BJ (cell line): Measurements from ENCODE around the gene MOV10. TPM values are rescaled to one million over a fixed set of nuclear protein-coding genes. Genes with fewer than 3 reads are reported as not detected.

Experiments used
- CTCF ChIA-PET: fragments of 350-600 bp; formaldehyde crosslinking; extraction: SDS; loops from one replicate; lab custom pipeline; 2021; ENCODE audit warnings: antibody characterized with exemption, inconsistent platforms; lab: Yijun Ruan, JAX
- POLR2A ChIA-PET: fragments of 300-600 bp; sonication (Branson Sonifier 250); formaldehyde crosslinking; extraction: SDS; loops from one replicate; lab custom pipeline; 2021; ENCODE audit warnings: antibody characterized with exemption; lab: Charles Lee
- DNase-seq: peaks from one replicate; pipeline ENCODE4 v3.0.0-alpha.2; 2011; ENCODE audit warnings: low read depth
- H3K27me3 ChIP-seq: 2 replicates; pipeline ENCODE4 v1.6.0; 2011; ENCODE audit warnings: low read length; ENCODE audit not compliant: control insufficient read depth, insufficient read depth
- H3K36me3 ChIP-seq: 2 replicates; pipeline ENCODE4 v1.5.1; 2011; ENCODE audit warnings: low read length; ENCODE audit not compliant: control insufficient read depth, insufficient read depth
- H3K4me3 ChIP-seq: 2 replicates; pipeline ENCODE4 v1.5.1; 2011; ENCODE audit warnings: low read depth, mild to moderate bottlenecking, control low read depth, low read length
- polyA plus RNA-seq: library from polyadenylated mRNA; depleted of rRNA; stranded (reverse); fragments of >200 nt; gene quantifications from 2 replicates; pipeline ENCODE4 v1.2.3, GENCODE V29; 2011
- TF ChIP-seq, protein P1 (sequence below): IDR thresholded peaks from 2 replicates; pipeline ENCODE4 v1.5.1; 2011; ENCODE audit warnings: low read depth, mild to moderate bottlenecking, control low read depth, inconsistent platforms, low read length, moderate library complexity; ENCODE audit not compliant: insufficient read depth

MOV10 gene
- polyA plus RNA-seq, 1 experiment, result 93.7 TPM

DNA sequence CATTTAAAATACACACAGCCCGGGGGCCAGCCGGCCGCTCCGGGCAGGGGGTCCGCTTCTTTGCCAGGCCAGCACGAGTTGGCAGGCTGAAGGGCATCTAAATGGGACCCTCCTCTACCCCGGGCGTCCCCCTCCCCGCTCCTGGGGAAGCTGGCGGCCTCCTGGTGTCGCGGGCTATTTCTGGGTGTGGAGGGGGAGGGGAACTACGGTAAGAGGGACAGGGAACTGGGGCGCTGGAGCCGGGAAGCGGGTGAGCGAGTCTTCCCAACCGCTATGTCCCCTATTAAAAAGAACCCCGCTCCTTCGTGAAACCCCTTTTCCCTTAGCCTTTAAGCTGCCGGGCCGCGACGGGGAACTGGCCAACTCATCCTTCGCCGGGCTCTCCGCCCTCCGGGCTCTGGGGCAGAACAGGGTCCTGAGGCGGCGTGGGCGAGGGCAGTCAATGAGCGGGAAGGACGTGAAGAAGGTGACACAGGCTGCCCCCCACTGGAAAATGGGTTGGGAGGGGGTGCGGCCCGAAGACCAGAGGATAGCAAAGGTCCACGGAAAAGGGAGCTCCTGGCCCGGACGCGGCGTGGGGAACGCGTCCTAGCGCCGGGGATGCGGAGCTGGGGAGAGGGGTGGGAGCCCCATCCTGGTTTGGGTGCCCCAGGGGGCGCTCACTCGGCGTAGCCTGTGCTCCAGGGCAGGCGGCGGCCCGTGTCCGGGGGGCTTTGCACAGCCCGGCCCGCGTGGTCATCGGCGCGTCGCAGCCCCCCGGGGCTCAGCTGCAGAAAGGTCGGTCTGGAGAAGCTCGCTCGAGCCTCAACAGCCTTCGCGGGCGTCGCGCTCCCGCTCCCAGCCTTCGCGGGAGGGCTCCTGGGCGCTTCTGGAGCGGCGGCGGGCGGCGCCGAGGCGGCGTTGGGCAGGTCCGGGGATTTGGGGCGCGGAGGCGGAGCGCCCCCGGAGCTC, 40.1 kb downstream of the MOV10 start:
- TF ChIP-seq, protein P1, sequence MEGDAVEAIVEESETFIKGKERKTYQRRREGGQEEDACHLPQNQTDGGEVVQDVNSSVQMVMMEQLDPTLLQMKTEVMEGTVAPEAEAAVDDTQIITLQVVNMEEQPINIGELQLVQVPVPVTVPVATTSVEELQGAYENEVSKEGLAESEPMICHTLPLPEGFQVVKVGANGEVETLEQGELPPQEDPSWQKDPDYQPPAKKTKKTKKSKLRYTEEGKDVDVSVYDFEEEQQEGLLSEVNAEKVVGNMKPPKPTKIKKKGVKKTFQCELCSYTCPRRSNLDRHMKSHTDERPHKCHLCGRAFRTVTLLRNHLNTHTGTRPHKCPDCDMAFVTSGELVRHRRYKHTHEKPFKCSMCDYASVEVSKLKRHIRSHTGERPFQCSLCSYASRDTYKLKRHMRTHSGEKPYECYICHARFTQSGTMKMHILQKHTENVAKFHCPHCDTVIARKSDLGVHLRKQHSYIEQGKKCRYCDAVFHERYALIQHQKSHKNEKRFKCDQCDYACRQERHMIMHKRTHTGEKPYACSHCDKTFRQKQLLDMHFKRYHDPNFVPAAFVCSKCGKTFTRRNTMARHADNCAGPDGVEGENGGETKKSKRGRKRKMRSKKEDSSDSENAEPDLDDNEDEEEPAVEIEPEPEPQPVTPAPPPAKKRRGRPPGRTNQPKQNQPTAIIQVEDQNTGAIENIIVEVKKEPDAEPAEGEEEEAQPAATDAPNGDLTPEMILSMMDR, result 0 out of 2 replicates have a peak, but pooled peaks have one; percentile 16
- no peak for DNase-seq
- Histone ChIP-seq H3K4me3 (peak overlapping the region; percentile 61), H3K36me3 (no peaks in the 10 kb centered on the region), H3K27me3 (no peaks in the 10 kb centered on the region)
- ChIA-PET CTCF (interaction anchor here (0.7 to 11.8 kb wide), 24 partner anchors 14 to 390 kb away, joined by 3 to 486 read pairs (median 5); partner anchors contain the start of genes LRIG2, MOV10 and ST7L), POLR2A (no interaction called here)

DNA sequence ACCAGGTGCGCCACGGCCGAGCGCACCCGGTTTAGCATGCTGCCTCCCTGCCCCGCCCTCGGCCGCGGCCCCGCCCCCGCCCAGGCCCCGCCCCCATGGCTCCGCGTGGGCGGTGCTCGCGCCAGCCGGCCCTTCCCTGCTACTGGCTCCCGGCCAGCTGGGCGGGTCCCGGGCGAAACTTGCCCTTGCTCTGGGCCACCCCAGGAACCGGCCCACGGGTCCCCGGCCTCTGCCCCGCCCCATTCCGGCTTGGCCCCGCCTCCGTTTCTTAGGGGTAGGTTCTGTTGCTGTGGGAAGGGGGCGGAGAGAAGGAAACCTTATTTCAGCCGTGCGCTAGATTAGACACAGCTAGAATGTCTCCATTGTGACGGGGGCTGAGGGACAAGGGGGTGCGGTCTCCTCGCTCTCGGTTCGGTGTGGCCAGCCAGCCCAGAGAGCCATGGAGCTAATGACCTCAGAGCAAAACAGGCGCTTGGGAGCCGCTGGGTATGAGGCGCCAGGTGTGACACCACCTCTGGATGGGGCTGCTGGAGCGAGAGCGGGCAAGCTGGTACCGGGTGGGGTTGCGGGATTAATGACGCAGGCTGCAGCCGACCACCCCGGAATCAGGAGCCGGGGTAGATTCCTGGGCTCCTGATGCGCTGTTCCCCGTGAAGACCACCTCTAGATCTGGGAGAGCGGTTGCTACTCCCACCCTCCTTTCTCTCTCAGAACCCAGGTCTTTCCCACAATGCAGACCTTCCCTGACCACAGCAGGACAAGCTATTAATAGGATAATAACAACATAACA, 41.0 kb downstream of the MOV10 start, which contains the start of gene PPM1J:
PPM1J (minus strand) TSS at position 69 of the 790 bp plus-strand sequence; CDS start at position 38, 31 bp downstream.
- Histone ChIP-seq H3K36me3 (no peaks in the 10 kb centered on the region), H3K27me3 (no peaks in the 10 kb centered on the region; the same call in 1 of the 2 replicates), H3K4me3 (peak within 1 kb of the TSS; percentile 61)
- POLR2A ChIA-PET, result interaction anchor here (0.7 kb wide), 2 partner anchors 11 to 356 kb away, joined by 3 read pairs; no protein-coding TSS in a partner anchor
- DNase-seq, result no peak
- CTCF ChIA-PET, result interaction anchor here (0.6 to 11.8 kb wide), 41 partner anchors 7 to 637 kb away, joined by 3 to 486 read pairs (median 4); partner anchors contain the start of genes LRIG2, MOV10 and ST7L
- TF ChIP-seq, protein P1, result no peak

GRCh38 chr1:112716133-112716720, 41.8 kb downstream of the MOV10 start:
- H3K4me3 ChIP-seq, result peak overlapping the region; percentile 61
- TF ChIP-seq, protein P1, result peak; percentile 96
- DNase-seq, result no peak
- H3K36me3 ChIP-seq, result no peaks in the 10 kb centered on the region
- ChIA-PET CTCF (interaction anchor here (0.6 to 11.8 kb wide), 42 partner anchors 8 to 388 kb away, joined by 3 to 486 read pairs (median 4); partner anchors contain the start of genes CTTNBP2NL and LRIG2), POLR2A (interaction anchor here (0.7 kb wide), 1 partner anchor 355 kb away, joined by 3 read pairs; no protein-coding TSS in a partner anchor)
- H3K27me3 ChIP-seq, result no peaks in the 10 kb centered on the region; the same call in 1 of the 2 replicates

DNA sequence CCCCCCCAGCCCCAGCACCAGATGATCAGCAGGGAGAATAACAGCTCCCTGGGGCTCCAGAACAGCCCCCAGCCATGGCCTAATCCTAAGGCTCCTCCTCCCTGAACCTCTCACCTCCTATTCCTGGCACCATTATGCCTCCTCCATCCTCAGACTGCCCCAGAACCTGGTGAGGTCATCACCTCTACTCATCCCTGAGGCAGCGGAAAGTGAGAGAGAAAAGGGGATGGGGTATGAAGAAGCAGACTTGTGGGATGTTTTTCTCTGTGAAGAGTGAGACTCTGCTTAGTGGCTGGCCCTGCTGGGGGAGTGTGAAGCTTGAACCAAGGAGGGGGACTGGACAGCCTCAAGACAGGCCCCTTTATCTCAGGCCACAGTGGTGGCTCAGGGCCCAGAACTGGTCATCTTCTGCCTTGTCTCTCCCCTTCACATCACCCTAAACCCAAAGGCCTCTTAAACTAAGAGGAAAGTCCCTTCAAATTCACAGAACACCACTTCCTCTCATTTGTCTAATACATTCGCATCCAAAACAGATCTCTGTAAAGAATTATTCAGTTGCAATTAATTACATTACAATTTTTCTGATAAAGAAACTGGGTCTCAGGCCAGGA, 42.9 kb downstream of the MOV10 start:
- no peak for DNase-seq
- POLR2A ChIA-PET, result no interaction called here
- TF ChIP-seq, protein P1, result no peak
- no peaks in the 10 kb centered on the region; the same call in 1 of the 2 replicates for H3K27me3 ChIP-seq
- H3K4me3 ChIP-seq, result no peak overlapping the region
- CTCF ChIA-PET, result interaction anchor here (0.7 to 11.8 kb wide), 23 partner anchors 8 to 359 kb away, joined by 3 to 486 read pairs (median 5); partner anchors contain the start of genes CTTNBP2NL and LRIG2
- no peaks in the 10 kb centered on the region for H3K36me3 ChIP-seq
